GM12878 (cell line): ENCODE results near the gene CCIN. TPM values are rescaled to one million over a fixed set of nuclear protein-coding genes. Genes with fewer than 3 reads are reported as not detected.
"Not testable (repeated sequence)": the region's sequence is repeated elsewhere in the genome, so short reads cannot be mapped to it uniquely, and the experiment has no call there.

Experiments used
- ATAC-seq: fragments of 200-7000 bp; cut with Tn5 transposase; 3 replicates; pipeline ENCODE4 v1.9.1; 2020; ENCODE audit warnings: mild to moderate bottlenecking, moderate library complexity
- BruUV-seq: library from RNA; stranded (reverse); fragments of 400-500 nt; replicated peaks from 2 replicates; lab custom pipeline; 2021; lab: Mats Ljungman, UMichigan
- CTCF ChIA-PET: fragments of 300-600 bp; sonication (Branson Sonifier 250); formaldehyde crosslinking; extraction: SDS; loops from one replicate; lab custom pipeline; 2021; ENCODE audit warnings: inconsistent platforms; lab: Yijun Ruan, JAX
- POLR2A ChIA-PET: fragments of 350-600 bp; formaldehyde crosslinking; extraction: SDS; loops from one replicate; lab custom pipeline; 2021; ENCODE audit warnings: inconsistent platforms; lab: Charles Lee
- RAD21 ChIA-PET: fragments of 300-600 bp; sonication (Branson Sonifier 250); formaldehyde crosslinking; loops from one replicate; lab custom pipeline; 2023; ENCODE audit warnings: antibody characterized with exemption; ENCODE audit not compliant: unreplicated experiment; lab: Charles Lee
- SMC1A ChIA-PET: fragments of 300-600 bp; sonication (Branson Sonifier 250); formaldehyde crosslinking; loops from one replicate; lab custom pipeline; 2023; ENCODE audit not compliant: unreplicated experiment, uncharacterized antibody; lab: Charles Lee
- DNase-seq: peaks from one replicate; pipeline ENCODE4 v3.0.0-alpha.2; 2011; ENCODE audit warnings: low read depth, low spot score
- FAIRE-seq: peaks from 3 replicates; lab custom pipeline; 2011; peaks lifted over from hg19 to GRCh38; lab: Jason Lieb, UNC
- H2AFZ ChIP-seq: 2 replicates; pipeline ENCODE4 v1.6.0; 2011; ENCODE audit warnings: low read depth, low read length, control low read depth; ENCODE audit not compliant: control insufficient read depth
- H3K27ac ChIP-seq: 2 replicates; pipeline ENCODE4 v1.5.1; 2011; ENCODE audit warnings: control low read depth; ENCODE audit not compliant: control insufficient read depth, insufficient read depth
- H3K27me3 ChIP-seq, 2 experiments: replicated peaks in 1 of 2; 2 replicates each; pipeline versions ENCODE4 v1.6.0 to v1.6.1; 2011; ENCODE audit warnings: low read length in 1 of 2; ENCODE audit not compliant: control insufficient read depth in 2 of 2, insufficient read depth in 2 of 2
- H3K36me3 ChIP-seq, 2 experiments: 2 replicates each; pipeline ENCODE4 v1.5.1; 2011; ENCODE audit warnings: low read length in 1 of 2; ENCODE audit not compliant: control insufficient read depth in 2 of 2, insufficient read depth in 2 of 2
- H3K4me1 ChIP-seq: 2 replicates; pipeline ENCODE4 v1.6.1; 2011; ENCODE audit warnings: mild to moderate bottlenecking, low read length, moderate library complexity, mixed read lengths; ENCODE audit not compliant: control insufficient read depth, insufficient read depth
- H3K4me2 ChIP-seq: 2 replicates; pipeline ENCODE4 v1.6.0; 2011; ENCODE audit warnings: control low read depth; ENCODE audit not compliant: control insufficient read depth, insufficient read depth
- H3K4me3 ChIP-seq: fragments of 200-600 bp; sonication (generic); 2 replicates; pipeline ENCODE4 v1.5.1; 2016
- H3K79me2 ChIP-seq: 2 replicates; pipeline ENCODE4 v1.6.0; 2011; ENCODE audit warnings: low read length; ENCODE audit not compliant: control insufficient read depth, insufficient read depth
- H3K9ac ChIP-seq: 2 replicates; pipeline ENCODE4 v1.8.0; 2011; ENCODE audit warnings: low read length, control low read depth, mixed read lengths; ENCODE audit not compliant: control insufficient read depth, insufficient read depth
- H3K9me3 ChIP-seq: replicated peaks from 3 replicates; pipeline ENCODE4 v1.5.1; 2011; ENCODE audit warnings: mild to moderate bottlenecking, low read length; ENCODE audit not compliant: control insufficient read depth, insufficient read depth
- H4K20me1 ChIP-seq: 2 replicates; pipeline ENCODE4 v1.6.0; 2011; ENCODE audit not compliant: control insufficient read depth, insufficient read depth
- WGBS: methylation state at CpG from one replicate; pipeline ENCODE4 v1.1.6; 2016; ENCODE audit warnings: low lambda C conversion rate; ENCODE audit not compliant: insufficient replicate concordance, insufficient coverage; ENCODE audit errors: missing lambda C conversion rate; 5-methylcytosine and 5-hydroxymethylcytosine counted together
- in situ Hi-C: fragments of 300-500 bp; cut with MboI; formaldehyde crosslinking; loops from 9 replicates; pipeline ENCODE4 v1.14.3; 2018; ENCODE audit warnings: mixed read lengths
- intact Hi-C: fragments of 100-400 bp; cut with micrococcal nuclease; formaldehyde crosslinking; loops from one replicate; pipeline ENCODE4 v1.14.2; 2022; ENCODE audit not compliant: unreplicated experiment
- polyA plus RNA-seq, 11 experiments: library from polyadenylated mRNA; depleted of rRNA in 4 of 11; unstranded in 6 of 11; stranded (reverse) in 5 of 11; fragments of >200 nt; fragmentation: Nextera tagmentation in 4 of 11; fragmentation: Illumina TruSeq in 1 of 11; extraction: Ambion mirVana in 4 of 11; extraction: Trizol in 1 of 11; gene quantifications; 1 replicate in 1 of 11; 2 replicates in 10 of 11; pipeline versions ENCODE4 v1.2.1 to v1.2.3, GENCODE V29; 2011 to 2016; ENCODE audit warnings: inconsistent platforms in 2 of 11, missing spikeins in 2 of 11, low read depth in 1 of 11
- total RNA-seq, 4 experiments: library from RNA; depleted of rRNA in 3 of 4; stranded (reverse); fragments of >200 nt in 3 of 4; fragmentation: Illumina TruSeq in 1 of 4; extraction: Trizol in 1 of 4; gene quantifications; 2 replicates each; pipeline versions ENCODE4 v1.2.1 to v1.2.3, GENCODE V29; 2013 to 2021

CCIN gene
- total and polyA plus RNA-seq, 10 of the 15 experiments (the other 5 are each of a cell fraction or from before 2014, with no cell fraction given), result not detected

- ATAC-seq, SMC1A ChIA-PET, H3K36me3 ChIP-seq, intact Hi-C loops, H3K27ac ChIP-seq, H4K20me1 ChIP-seq, H2AFZ ChIP-seq, FAIRE-seq, H3K27me3 ChIP-seq, H3K9ac ChIP-seq, H3K9me3 ChIP-seq, DNase-seq, H3K4me1 ChIP-seq, RAD21 ChIA-PET, H3K79me2 ChIP-seq, BruUV-seq, H3K4me2 ChIP-seq, H3K4me3 ChIP-seq, in situ Hi-C loops, POLR2A ChIA-PET: not testable (repeated sequence)
- CTCF ChIA-PET, result interaction anchor here (0.8 to 1.8 kb wide), 3 partner anchors 9 to 67 kb away, joined by 3 to 6 read pairs (median 3); no protein-coding TSS in a partner anchor
- 65% methylated on average over 4 of the region's 4 CpGs for WGBS
Measured at GRCh38 chr9:36159509-36159908, 9.7 kb upstream of the CCIN start.

GRCh38 chr9:36160126-36160525, 9.1 kb upstream of the CCIN start:
- ChIA-PET SMC1A (interaction anchor here (0.9 kb wide), 1 partner anchor 57 kb away, joined by 3 read pairs; no protein-coding TSS in a partner anchor), CTCF (interaction anchor here (0.7 to 1.8 kb wide), 3 partner anchors 9 to 57 kb away, joined by 3 to 6 read pairs (median 3); no protein-coding TSS in a partner anchor), RAD21 (interaction anchor here (0.7 kb wide), 1 partner anchor 41 kb away, joined by 3 read pairs; no protein-coding TSS in a partner anchor)
- 54% methylated on average over 11 of the region's 11 CpGs for WGBS
- FAIRE-seq, in situ Hi-C loops, H3K4me3 ChIP-seq, H3K36me3 ChIP-seq, H3K27ac ChIP-seq, H3K27me3 ChIP-seq, H4K20me1 ChIP-seq, H2AFZ ChIP-seq, H3K9me3 ChIP-seq, BruUV-seq, H3K4me2 ChIP-seq, H3K4me1 ChIP-seq, H3K79me2 ChIP-seq, H3K9ac ChIP-seq, POLR2A ChIA-PET, ATAC-seq, DNase-seq: not testable (repeated sequence)
- intact Hi-C loops, result loop anchor here (10.0 kb wide), 1 partner anchor 125 kb away; the partner anchor contains the start of gene RECK
